BLaER1 (cell line): Measurements from ENCODE around the gene SIRPB2.

ENCODE experiments used
- H3K27ac ChIP-seq: shearing (Covaris generic); formaldehyde crosslinking; 2 replicates; pipeline ENCODE4 v1.8.1; 2022
- H3K27me3 ChIP-seq: shearing (Covaris generic); formaldehyde crosslinking; 2 replicates; pipeline ENCODE4 v1.8.1; 2022
- H3K36me3 ChIP-seq: shearing (Covaris generic); formaldehyde crosslinking; 2 replicates; pipeline ENCODE4 v1.8.1; 2022
- H3K4me1 ChIP-seq: shearing (Covaris generic); formaldehyde crosslinking; 2 replicates; pipeline ENCODE4 v1.8.1; 2022
- H3K4me2 ChIP-seq: shearing (Covaris generic); formaldehyde crosslinking; 2 replicates; pipeline ENCODE4 v1.8.1; 2022
- H3K4me3 ChIP-seq: shearing (Covaris generic); formaldehyde crosslinking; 2 replicates; pipeline ENCODE4 v1.8.1; 2022
- H3K9ac ChIP-seq: shearing (Covaris generic); formaldehyde crosslinking; 2 replicates; pipeline ENCODE4 v1.8.1; 2022
- H3K9me3 ChIP-seq: shearing (Covaris generic); formaldehyde crosslinking; 2 replicates; pipeline ENCODE4 v1.8.1; 2022
- H4K20me1 ChIP-seq: shearing (Covaris generic); formaldehyde crosslinking; 2 replicates; pipeline ENCODE4 v1.8.1; 2022
- Cebpa-rat ChIP-seq: shearing (Covaris generic); IDR thresholded peaks from 2 replicates; pipeline ENCODE4 v1.8.1; 2022

Gene SIRPB2

DNA sequence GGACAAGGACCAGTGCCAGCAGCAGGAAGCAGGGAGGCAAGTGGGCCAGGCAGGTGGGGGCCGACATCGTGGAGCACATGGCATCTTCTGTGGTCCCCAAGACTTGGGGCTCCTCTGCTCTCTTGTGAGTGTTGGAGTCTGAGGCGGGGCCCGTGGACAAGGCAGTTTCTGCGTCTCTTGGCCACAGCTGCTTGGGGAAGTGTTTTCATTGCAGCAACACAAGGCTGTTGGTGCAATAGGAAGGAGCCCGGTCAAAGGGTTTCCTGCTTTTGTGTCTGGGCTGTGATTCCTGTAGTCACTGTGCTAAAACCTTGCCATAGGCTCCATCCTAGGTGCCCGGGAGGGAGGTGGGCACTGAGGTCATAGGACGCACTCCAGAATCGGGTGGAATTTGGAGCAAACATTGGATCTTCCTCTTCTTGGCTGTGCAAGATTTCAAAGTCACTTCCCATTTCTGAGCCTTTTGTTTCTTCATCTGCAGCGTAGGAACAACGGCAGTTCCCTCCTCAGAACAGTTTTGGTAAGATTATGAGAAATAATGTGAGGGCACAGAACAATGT, at the start of gene SIRPB2:
TSS of gene SIRPB2 (minus strand) at position 140 of the 560 bp plus-strand sequence. CDS start at position 79, 61 bp downstream.
- TF ChIP-seq Cebpa-rat, result 0 out of 2 replicates have a peak, but pooled peaks have one; percentile 24
- no peaks in the 10 kb centered on the region for H4K20me1 ChIP-seq
- H3K4me1 ChIP-seq, result peaks cover 47% of the 10 kb centered on the region

DNA sequence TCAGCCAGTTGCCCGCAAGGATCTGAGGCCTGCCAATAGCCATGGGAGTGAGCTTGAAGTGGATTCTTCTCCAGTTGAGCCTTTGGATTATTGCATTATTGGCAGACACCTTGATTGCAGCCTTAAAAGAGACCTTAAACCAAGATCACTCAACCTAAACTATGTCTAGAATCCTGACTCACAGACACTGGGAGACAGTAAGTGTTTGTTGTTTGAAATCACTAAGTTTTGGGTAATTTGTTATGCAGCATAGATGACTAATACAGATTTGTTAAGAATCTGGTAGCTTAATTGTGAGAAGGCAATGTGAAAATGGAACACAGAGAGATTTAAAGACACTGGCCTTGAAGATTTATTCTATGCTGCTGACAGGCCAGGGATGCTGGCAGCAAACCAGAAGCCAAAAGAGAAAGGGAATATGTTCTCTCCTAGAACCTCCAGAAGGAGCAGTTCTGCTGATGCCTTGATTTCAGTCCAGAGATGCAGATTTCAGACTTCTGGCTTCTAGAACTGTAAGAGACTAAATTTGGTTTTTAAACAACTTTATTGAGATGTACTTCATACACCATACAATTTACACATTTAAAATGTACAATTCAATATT, 48.7 kb upstream of the SIRPB2 start:
- H3K4me2 ChIP-seq, result no peak overlapping the region
- peaks cover 27% of the 10 kb centered on the region for H3K4me1 ChIP-seq
- H3K27me3 ChIP-seq, result no peaks in the 10 kb centered on the region
- H3K9me3 ChIP-seq, result no peaks in the 10 kb centered on the region
- H3K36me3 ChIP-seq, result no peaks in the 10 kb centered on the region
- no peak for TF ChIP-seq Cebpa-rat
- no peaks in the 10 kb centered on the region for H4K20me1 ChIP-seq
- H3K27ac ChIP-seq, result no peak overlapping the region
- no peak overlapping the region for H3K9ac ChIP-seq
- H3K4me3 ChIP-seq, result no peak overlapping the region

More for the DNA sequence above, at the start of gene SIRPB2:
- Histone ChIP-seq H3K9ac (no peak within 1 kb of the TSS), H3K36me3 (no peaks in the 10 kb centered on the region), H3K27me3 (no peaks in the 10 kb centered on the region), H3K27ac (no peak within 1 kb of the TSS), H3K9me3 (peaks cover 6% of the 10 kb centered on the region), H3K4me2 (peak within 1 kb of the TSS; percentile 62), H3K4me3 (no peak within 1 kb of the TSS)

DNA sequence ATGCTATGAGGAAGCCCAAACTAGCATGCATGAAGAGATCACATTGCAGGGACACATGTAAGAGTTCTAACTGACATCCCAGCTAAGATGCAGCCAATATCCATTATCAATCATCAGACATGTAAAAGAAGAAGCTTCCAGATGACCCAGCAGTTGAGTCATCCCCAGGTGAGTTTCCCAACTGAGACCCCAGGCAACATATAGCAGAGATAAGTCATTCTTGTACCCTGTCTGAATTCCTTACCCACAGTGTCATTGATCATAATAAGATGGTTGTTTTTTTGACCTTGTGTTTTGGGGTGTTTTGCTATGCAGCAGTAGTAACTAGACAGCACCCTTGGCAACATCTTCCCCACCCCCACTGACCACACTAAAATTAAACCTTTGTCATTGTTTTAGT, 47.4 kb upstream of the SIRPB2 start:
- no peak overlapping the region for H3K9ac ChIP-seq
- no peaks in the 10 kb centered on the region for H3K9me3 ChIP-seq
- no peak overlapping the region for H3K27ac ChIP-seq
- peaks cover 27% of the 10 kb centered on the region for H3K4me1 ChIP-seq
- no peaks in the 10 kb centered on the region for H3K36me3 ChIP-seq
- no peaks in the 10 kb centered on the region for H4K20me1 ChIP-seq
- no peaks in the 10 kb centered on the region for H3K27me3 ChIP-seq
- H3K4me2 ChIP-seq, result no peak overlapping the region
- no peak for TF ChIP-seq Cebpa-rat
- no peak overlapping the region for H3K4me3 ChIP-seq

DNA sequence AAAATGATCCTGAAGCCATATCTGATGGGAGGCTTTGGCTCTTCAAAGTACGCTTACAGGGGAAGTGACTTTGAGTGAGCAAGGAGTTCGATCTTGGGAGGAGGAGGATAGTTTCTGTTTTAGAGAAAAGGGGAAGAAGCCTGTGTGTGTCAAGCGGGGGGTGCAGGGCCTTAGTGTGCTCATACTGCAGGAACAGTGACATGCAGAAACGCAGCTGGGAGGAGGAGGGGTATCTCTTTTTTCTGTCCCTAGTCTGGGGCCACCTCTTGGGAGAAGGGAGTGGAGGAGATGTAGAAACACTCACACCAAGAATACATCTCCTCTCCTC, 46.5 kb upstream of the SIRPB2 start:
- Histone ChIP-seq H3K36me3 (no peaks in the 10 kb centered on the region), H3K9me3 (no peaks in the 10 kb centered on the region), H4K20me1 (no peaks in the 10 kb centered on the region), H3K4me3 (no peak overlapping the region), H3K27me3 (no peaks in the 10 kb centered on the region), H3K9ac (no peak overlapping the region), H3K4me1 (peaks cover 27% of the 10 kb centered on the region), H3K4me2 (peak overlapping the region; percentile 65), H3K27ac (peak overlapping the region; percentile 39; the same call in 1 of the 2 replicates)
- no peak for TF ChIP-seq Cebpa-rat

DNA sequence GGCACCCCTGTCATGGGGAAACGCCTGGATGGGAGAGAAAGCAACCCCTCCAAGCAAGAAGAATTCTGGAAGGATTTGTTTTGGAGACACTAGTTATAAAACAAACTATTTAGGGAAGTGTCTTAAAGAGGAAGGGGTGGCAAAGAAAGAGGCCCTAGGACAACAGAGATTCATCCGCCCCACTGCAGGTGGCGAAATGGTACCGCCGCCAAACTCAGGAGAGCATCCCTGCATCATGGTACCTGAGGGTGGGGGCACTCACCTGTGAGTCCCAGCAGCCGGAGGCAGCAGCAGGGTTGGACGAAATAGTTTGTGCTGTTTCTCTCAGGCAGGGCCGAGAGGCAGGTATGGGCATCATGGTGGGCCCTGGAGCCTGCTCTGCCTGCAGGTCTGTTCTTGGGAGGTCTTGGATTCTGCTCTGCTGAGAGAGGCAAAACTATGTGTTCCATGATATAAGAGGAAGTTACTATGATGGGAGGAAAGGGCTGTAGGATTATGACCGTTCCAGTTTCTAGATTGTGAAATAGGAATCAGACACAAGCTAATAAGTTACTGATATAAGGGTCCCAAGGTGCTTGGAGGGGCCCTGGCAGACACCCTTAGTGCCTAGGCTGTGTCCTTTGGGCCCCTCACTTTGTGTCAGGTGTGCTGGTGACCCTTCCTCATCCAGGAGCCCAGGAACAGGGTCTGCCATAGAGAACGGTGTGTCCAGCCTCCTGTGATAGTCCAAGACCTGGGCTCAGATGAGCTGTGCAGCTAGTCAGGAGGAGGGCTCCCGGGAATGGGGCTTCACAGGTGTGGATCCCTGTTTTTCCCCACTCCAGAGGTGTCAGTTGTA, 45.9 kb upstream of the SIRPB2 start:
- TF ChIP-seq Cebpa-rat, result no peak
- Histone ChIP-seq H3K4me3 (no peak overlapping the region), H3K9me3 (no peaks in the 10 kb centered on the region), H4K20me1 (no peaks in the 10 kb centered on the region), H3K4me2 (peak overlapping the region; percentile 65), H3K4me1 (peaks cover 27% of the 10 kb centered on the region), H3K9ac (no peak overlapping the region), H3K27me3 (no peaks in the 10 kb centered on the region), H3K27ac (peak overlapping the region; percentile 39; the same call in 1 of the 2 replicates), H3K36me3 (no peaks in the 10 kb centered on the region)

DNA sequence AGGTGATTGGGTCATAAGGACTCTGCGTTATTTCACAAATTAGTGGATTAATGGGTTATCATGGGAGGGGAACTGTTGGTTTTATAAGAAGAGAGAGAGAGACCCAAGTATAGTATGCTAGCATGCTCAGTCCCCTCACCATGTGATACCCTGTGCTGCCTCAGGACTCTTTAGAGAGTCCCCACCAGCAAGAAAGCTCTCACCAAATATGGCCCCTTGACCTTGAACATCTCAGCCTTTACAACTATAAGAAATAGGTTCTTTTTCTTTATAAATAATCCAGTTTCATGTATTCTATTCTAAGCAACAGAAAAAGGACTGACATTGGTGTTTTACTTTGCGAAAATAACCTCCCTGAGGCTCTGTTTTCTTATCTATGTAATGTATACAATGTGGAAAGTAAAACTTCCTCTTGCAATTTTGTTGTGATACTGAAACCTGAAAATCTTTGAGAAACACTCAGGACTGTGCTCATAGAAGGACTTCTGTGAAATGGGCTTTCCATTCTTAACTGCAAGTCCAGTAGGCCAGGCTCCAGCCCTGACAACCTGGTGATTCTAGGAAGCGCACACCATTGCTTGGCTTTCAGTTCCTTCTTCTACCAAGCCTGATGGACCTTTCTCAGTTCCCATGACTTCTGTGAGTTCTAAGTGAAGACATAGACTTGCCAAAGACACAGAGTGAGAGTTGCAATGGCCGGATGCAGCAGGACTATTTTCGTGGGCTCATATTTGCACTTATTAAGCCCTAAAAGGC, 44.4 kb upstream of the SIRPB2 start:
- H3K36me3 ChIP-seq, result no peaks in the 10 kb centered on the region
- no peaks in the 10 kb centered on the region for H4K20me1 ChIP-seq
- H3K4me2 ChIP-seq, result no peak overlapping the region; the same call in 1 of the 2 replicates
- H3K4me3 ChIP-seq, result no peak overlapping the region
- no peak overlapping the region for H3K27ac ChIP-seq
- no peaks in the 10 kb centered on the region for H3K27me3 ChIP-seq
- no peak overlapping the region for H3K9ac ChIP-seq
- H3K9me3 ChIP-seq, result no peaks in the 10 kb centered on the region
- TF ChIP-seq Cebpa-rat, result no peak
- H3K4me1 ChIP-seq, result peaks cover 27% of the 10 kb centered on the region

DNA sequence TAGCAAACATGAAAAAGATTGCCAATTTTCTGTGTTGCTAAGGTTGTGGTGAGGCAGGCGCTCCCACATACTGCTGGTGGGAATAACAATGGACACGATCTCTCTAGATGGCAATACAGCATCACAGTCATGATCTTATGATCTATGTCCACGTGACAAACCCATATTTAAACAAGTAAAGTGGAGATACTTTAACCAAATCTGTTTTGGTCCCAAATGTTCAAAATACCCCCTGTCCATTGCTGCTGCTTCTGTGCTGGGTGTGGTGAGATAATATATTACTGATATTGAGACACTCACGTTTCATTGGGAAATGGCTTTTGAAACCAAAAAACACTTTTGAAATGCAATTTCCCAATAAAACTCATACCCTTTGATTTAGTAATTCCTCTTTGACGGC, 43.3 kb upstream of the SIRPB2 start:
- Histone ChIP-seq H3K27ac (no peak overlapping the region), H3K9ac (no peak overlapping the region)

DNA sequence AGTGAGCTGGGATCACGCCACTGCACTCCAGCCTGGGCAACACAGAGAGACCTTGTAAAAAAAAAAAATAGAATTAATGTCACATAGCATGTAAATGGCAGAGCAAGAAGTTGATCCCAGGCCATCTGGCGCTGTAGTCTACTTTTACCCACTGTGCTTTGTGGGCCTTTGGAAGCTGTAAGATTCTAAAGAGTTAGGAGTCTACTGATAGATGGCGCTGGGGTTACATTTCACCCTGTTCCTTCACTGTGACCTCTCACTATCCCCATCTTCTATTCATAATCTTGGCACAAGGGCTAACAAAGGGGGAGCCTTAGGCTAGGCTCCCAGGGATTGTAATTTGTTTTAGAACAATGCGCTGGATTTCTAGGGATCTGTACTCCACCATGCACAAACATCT, 41.8 kb upstream of the SIRPB2 start:
- Histone ChIP-seq H3K4me3 (no peak overlapping the region), H3K27me3 (no peaks in the 10 kb centered on the region), H3K27ac (no peak overlapping the region), H3K4me1 (peaks cover 23% of the 10 kb centered on the region), H3K4me2 (no peak overlapping the region), H3K9me3 (no peaks in the 10 kb centered on the region), H3K9ac (no peak overlapping the region), H4K20me1 (no peaks in the 10 kb centered on the region), H3K36me3 (no peaks in the 10 kb centered on the region)
- no peak for TF ChIP-seq Cebpa-rat

More for the DNA sequence above, 43.3 kb upstream of the SIRPB2 start:
- no peaks in the 10 kb centered on the region for H4K20me1 ChIP-seq
- H3K4me3 ChIP-seq, result no peak overlapping the region
- TF ChIP-seq Cebpa-rat, result no peak
- H3K9me3 ChIP-seq, result no peaks in the 10 kb centered on the region
- H3K27me3 ChIP-seq, result no peaks in the 10 kb centered on the region
- no peaks in the 10 kb centered on the region for H3K36me3 ChIP-seq
- no peak overlapping the region for H3K4me2 ChIP-seq
- peaks cover 27% of the 10 kb centered on the region for H3K4me1 ChIP-seq

DNA sequence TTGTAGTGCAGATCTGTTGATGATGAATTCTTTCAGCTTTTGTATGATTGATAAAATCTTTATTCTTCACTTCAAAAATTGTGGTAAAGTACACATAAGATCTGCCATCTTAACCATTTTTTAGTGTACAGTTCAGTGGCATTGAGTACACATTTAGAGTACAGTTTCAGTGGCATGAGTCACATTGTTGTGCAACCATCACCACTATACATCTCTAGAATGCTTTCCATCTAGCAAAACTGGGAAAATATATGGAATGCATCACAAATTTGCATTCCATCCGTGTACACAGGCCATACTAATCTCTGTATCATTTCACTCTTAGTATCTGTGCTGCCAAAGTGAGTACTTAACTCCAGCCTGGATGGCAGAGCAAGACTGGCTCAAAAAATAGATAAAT, 37.6 kb upstream of the SIRPB2 start:
- Histone ChIP-seq H4K20me1 (no peaks in the 10 kb centered on the region), H3K9ac (no peak overlapping the region), H3K4me1 (0 out of 2 replicates have a peak, but pooled peaks cover 9% of the 10 kb centered on the region), H3K27ac (no peak overlapping the region), H3K4me3 (no peak overlapping the region), H3K36me3 (no peaks in the 10 kb centered on the region), H3K27me3 (no peaks in the 10 kb centered on the region), H3K4me2 (no peak overlapping the region), H3K9me3 (peaks cover 5% of the 10 kb centered on the region; the same call in 1 of the 2 replicates)
- no peak for TF ChIP-seq Cebpa-rat
